HAP-1 (cell line): ENCODE results near the gene RMRP.
A peak's percentile ranks its signal among the peaks of the same experiment; 100 is the strongest.

Source experiments
- DNase-seq, 2 experiments: peaks; one replicate each; pipeline ENCODE4 v3.0.0-alpha.2; 2016 to 2020; ENCODE audit warnings: low spot score in 2 of 2
- H3K27me3 ChIP-seq: fragments of 250-450 bp; sonication (Bioruptor Pico); 2 replicates; pipeline ENCODE4 v1.5.1; 2020; ENCODE audit warnings: low read depth, mild to moderate bottlenecking, moderate library complexity
- H3K36me3 ChIP-seq: fragments of 250-450 bp; sonication (Bioruptor Pico); replicated peaks from 2 replicates; pipeline ENCODE4 v1.5.1; 2020; ENCODE audit warnings: mild to moderate bottlenecking
- H3K4me1 ChIP-seq: fragments of 250-450 bp; sonication (Bioruptor Pico); 2 replicates; pipeline ENCODE4 v1.5.1; 2020; ENCODE audit warnings: mild to moderate bottlenecking
- H3K4me3 ChIP-seq: fragments of 250-450 bp; sonication (Bioruptor Pico); 2 replicates; pipeline ENCODE4 v1.5.1; 2020; ENCODE audit warnings: mild to moderate bottlenecking, moderate library complexity
- H3K9me3 ChIP-seq: fragments of 250-450 bp; sonication (Bioruptor Pico); 2 replicates; pipeline ENCODE4 v1.5.1; 2020; ENCODE audit warnings: mild to moderate bottlenecking, moderate library complexity
- in situ Hi-C: fragments of 300-500 bp; cut with MboI; formaldehyde crosslinking; loops from 3 replicates; pipeline ENCODE4 v1.14.3; 2020; ENCODE audit warnings: low sequenced_read_pairs, inconsistent platforms, mixed read lengths

RMRP gene

GRCh38 chr9:35691334-35691650, 33.5 kb upstream of the RMRP start:
- peaks cover 5% of the 10 kb centered on the region for H3K36me3 ChIP-seq
- no peaks in the 10 kb centered on the region for H3K9me3 ChIP-seq
- DNase-seq, result no peak
- H3K4me3 ChIP-seq, result peak overlapping the region; percentile 64
- H3K27me3 ChIP-seq, result no peaks in the 10 kb centered on the region
- in situ Hi-C loops, result no loop called here
- peaks cover 6% of the 10 kb centered on the region for H3K4me1 ChIP-seq

GRCh38 chr9:35690614-35691333, 33.0 kb upstream of the RMRP start:
- no peaks in the 10 kb centered on the region for H3K9me3 ChIP-seq
- peak; percentile 54 to 80 for DNase-seq
- peak overlapping the region; percentile 64 for H3K4me3 ChIP-seq
- H3K36me3 ChIP-seq, result peaks cover under 1% of the 10 kb centered on the region; the same call in 1 of the 2 replicates
- H3K4me1 ChIP-seq, result peaks cover 6% of the 10 kb centered on the region
- H3K27me3 ChIP-seq, result no peaks in the 10 kb centered on the region
- in situ Hi-C loops, result no loop called here

GRCh38 chr9:35690294-35690613, 32.4 kb upstream of the RMRP start:
- H3K27me3 ChIP-seq, result no peaks in the 10 kb centered on the region
- no peak for DNase-seq
- peaks cover 6% of the 10 kb centered on the region for H3K4me1 ChIP-seq
- H3K36me3 ChIP-seq, result no peaks in the 10 kb centered on the region
- H3K9me3 ChIP-seq, result no peaks in the 10 kb centered on the region
- in situ Hi-C loops, result no loop called here
- peak overlapping the region; percentile 64 for H3K4me3 ChIP-seq

GRCh38 chr9:35689542-35690293, 31.9 kb upstream of the RMRP start, which contains the start of gene TPM2:
TSS of gene TPM2 (minus strand) at chr9:35689925. CDS start at chr9:35689817, 108 bp downstream.
- H3K9me3 ChIP-seq, result no peaks in the 10 kb centered on the region
- DNase-seq, result no peak
- H3K36me3 ChIP-seq, result no peaks in the 10 kb centered on the region
- H3K4me3 ChIP-seq, result peak within 1 kb of the TSS; percentile 64
- peaks cover under 1% of the 10 kb centered on the region for H3K4me1 ChIP-seq
- no peaks in the 10 kb centered on the region for H3K27me3 ChIP-seq
- in situ Hi-C loops, result no loop called here

GRCh38 chr9:35688558-35689541, 31.0 kb upstream of the RMRP start:
- Histone ChIP-seq H3K27me3 (no peaks in the 10 kb centered on the region), H3K4me3 (no peak overlapping the region), H3K9me3 (no peaks in the 10 kb centered on the region), H3K36me3 (no peaks in the 10 kb centered on the region; the same call in 1 of the 2 replicates), H3K4me1 (no peaks in the 10 kb centered on the region; the same call in 1 of the 2 replicates)
- in situ Hi-C loops, result no loop called here
- DNase-seq, result no peak

- DNase-seq, result no peak
- H3K36me3 ChIP-seq, result no peaks in the 10 kb centered on the region; the same call in 1 of the 2 replicates
- no peaks in the 10 kb centered on the region; the same call in 1 of the 2 replicates for H3K4me1 ChIP-seq
- no peak overlapping the region for H3K4me3 ChIP-seq
- no peaks in the 10 kb centered on the region for H3K27me3 ChIP-seq
- H3K9me3 ChIP-seq, result no peaks in the 10 kb centered on the region
- in situ Hi-C loops, result no loop called here
These were observed 30.2 kb upstream of the RMRP start for GRCh38 chr9:35687972-35688557.

- no peaks in the 10 kb centered on the region for H3K9me3 ChIP-seq
- H3K36me3 ChIP-seq, result no peaks in the 10 kb centered on the region; the same call in 1 of the 2 replicates
- H3K4me1 ChIP-seq, result no peaks in the 10 kb centered on the region; the same call in 1 of the 2 replicates
- H3K27me3 ChIP-seq, result no peaks in the 10 kb centered on the region
- H3K4me3 ChIP-seq, result no peak overlapping the region
- no peak for DNase-seq
- in situ Hi-C loops, result no loop called here
These were observed 29.5 kb upstream of the RMRP start for GRCh38 chr9:35687306-35687705.

- in situ Hi-C loops, result no loop called here
These were observed 28.7 kb upstream of the RMRP start for GRCh38 chr9:35686222-35687203.

GRCh38 chr9:35685506-35685905, 27.7 kb upstream of the RMRP start:
- DNase-seq, result no peak
- in situ Hi-C loops, result no loop called here

More at GRCh38 chr9:35686222-35687203, 28.7 kb upstream of the RMRP start:
- Histone ChIP-seq H3K4me1 (no peaks in the 10 kb centered on the region; the same call in 1 of the 2 replicates), H3K27me3 (no peaks in the 10 kb centered on the region), H3K4me3 (no peak overlapping the region), H3K36me3 (no peaks in the 10 kb centered on the region; the same call in 1 of the 2 replicates), H3K9me3 (no peaks in the 10 kb centered on the region)
- no peak for DNase-seq

GRCh38 chr9:35684921-35685320, 27.1 kb upstream of the RMRP start:
- Histone ChIP-seq H3K36me3 (no peaks in the 10 kb centered on the region; the same call in 1 of the 2 replicates), H3K4me3 (no peak overlapping the region)
- in situ Hi-C loops, result no loop called here

More at GRCh38 chr9:35685506-35685905, 27.7 kb upstream of the RMRP start:
- no peak overlapping the region for H3K4me3 ChIP-seq
- no peaks in the 10 kb centered on the region; the same call in 1 of the 2 replicates for H3K36me3 ChIP-seq
- H3K9me3 ChIP-seq, result no peaks in the 10 kb centered on the region
- no peaks in the 10 kb centered on the region; the same call in 1 of the 2 replicates for H3K4me1 ChIP-seq
- no peaks in the 10 kb centered on the region for H3K27me3 ChIP-seq

GRCh38 chr9:35683323-35683722, 25.5 kb upstream of the RMRP start:
- Histone ChIP-seq H3K4me1 (no peaks in the 10 kb centered on the region), H3K36me3 (no peaks in the 10 kb centered on the region; the same call in 1 of the 2 replicates), H3K9me3 (no peaks in the 10 kb centered on the region), H3K27me3 (no peaks in the 10 kb centered on the region), H3K4me3 (no peak overlapping the region)
- DNase-seq, result no peak
- in situ Hi-C loops, result no loop called here

More at GRCh38 chr9:35684921-35685320, 27.1 kb upstream of the RMRP start:
- Histone ChIP-seq H3K9me3 (no peaks in the 10 kb centered on the region), H3K4me1 (no peaks in the 10 kb centered on the region; the same call in 1 of the 2 replicates), H3K27me3 (no peaks in the 10 kb centered on the region)
- DNase-seq, result no peak
